Measurements from ENCODE around the gene RB1.

DNA sequence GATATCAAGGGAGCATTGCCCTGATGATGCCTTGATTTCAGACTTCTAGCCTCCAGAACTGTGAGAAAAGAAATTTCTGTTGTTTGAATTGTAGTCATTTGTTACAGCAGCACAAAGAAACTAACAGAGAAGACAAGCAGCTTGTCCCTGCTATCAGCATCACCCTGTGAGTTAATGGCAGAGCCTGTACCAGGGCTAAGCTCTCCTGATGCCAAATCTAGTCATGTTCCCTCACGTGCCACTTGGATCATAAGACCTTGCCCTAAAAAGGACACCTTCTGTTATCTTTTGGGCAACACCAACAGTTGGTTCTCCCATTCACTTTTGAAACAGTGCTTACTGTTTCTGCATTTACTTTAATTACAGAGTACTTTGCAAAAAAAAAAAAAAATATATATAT is 214.5 kb downstream of the RB1 start:
- no peak for TF ChIP-seq POLR2AphosphoS5 (IDR thresholded peaks at IDR 0.05; ENCODE audit: low read depth, low read length)
- no peak for TF ChIP-seq FOXP2 (optimal IDR thresholded peaks at IDR 0.05; ENCODE audit: borderline replicate concordance, extremely low read depth, extremely low read length, insufficient read depth)
- TF ChIP-seq, protein P1, sequence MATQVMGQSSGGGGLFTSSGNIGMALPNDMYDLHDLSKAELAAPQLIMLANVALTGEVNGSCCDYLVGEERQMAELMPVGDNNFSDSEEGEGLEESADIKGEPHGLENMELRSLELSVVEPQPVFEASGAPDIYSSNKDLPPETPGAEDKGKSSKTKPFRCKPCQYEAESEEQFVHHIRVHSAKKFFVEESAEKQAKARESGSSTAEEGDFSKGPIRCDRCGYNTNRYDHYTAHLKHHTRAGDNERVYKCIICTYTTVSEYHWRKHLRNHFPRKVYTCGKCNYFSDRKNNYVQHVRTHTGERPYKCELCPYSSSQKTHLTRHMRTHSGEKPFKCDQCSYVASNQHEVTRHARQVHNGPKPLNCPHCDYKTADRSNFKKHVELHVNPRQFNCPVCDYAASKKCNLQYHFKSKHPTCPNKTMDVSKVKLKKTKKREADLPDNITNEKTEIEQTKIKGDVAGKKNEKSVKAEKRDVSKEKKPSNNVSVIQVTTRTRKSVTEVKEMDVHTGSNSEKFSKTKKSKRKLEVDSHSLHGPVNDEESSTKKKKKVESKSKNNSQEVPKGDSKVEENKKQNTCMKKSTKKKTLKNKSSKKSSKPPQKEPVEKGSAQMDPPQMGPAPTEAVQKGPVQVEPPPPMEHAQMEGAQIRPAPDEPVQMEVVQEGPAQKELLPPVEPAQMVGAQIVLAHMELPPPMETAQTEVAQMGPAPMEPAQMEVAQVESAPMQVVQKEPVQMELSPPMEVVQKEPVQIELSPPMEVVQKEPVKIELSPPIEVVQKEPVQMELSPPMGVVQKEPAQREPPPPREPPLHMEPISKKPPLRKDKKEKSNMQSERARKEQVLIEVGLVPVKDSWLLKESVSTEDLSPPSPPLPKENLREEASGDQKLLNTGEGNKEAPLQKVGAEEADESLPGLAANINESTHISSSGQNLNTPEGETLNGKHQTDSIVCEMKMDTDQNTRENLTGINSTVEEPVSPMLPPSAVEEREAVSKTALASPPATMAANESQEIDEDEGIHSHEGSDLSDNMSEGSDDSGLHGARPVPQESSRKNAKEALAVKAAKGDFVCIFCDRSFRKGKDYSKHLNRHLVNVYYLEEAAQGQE (IDR thresholded peaks at IDR 0.05; ENCODE audit: insufficient read depth in 1 of 2, low read depth in 2 of 2, low read length in 2 of 2), result no peak
- TF ChIP-seq TAF1 (IDR thresholded peaks at IDR 0.05; ENCODE audit: borderline replicate concordance, insufficient read depth, low read length), result no peak

Data from PFSK-1 (cell line).